ENCODE measurements around the gene MSI2.

The MSI2 gene

GRCh38 chr17:57270801-57271245, 14.5 kb downstream of the MSI2 start:
- DNase-seq (ENCODE audit: low spot score): no peak

- no peak for DNase-seq (ENCODE audit: low spot score)
These were observed 15.5 kb downstream of the MSI2 start for GRCh38 chr17:57271821-57272220.

GRCh38 chr17:57273490-57273889, 17.2 kb downstream of the MSI2 start:
- no peak for DNase-seq (ENCODE audit: low spot score)

GRCh38 chr17:57274162-57274561, 17.8 kb downstream of the MSI2 start:
- no peak for DNase-seq (ENCODE audit: low spot score)

- DNase-seq (ENCODE audit: low spot score): no peak
These were observed 18.9 kb downstream of the MSI2 start for GRCh38 chr17:57275071-57275764.

GRCh38 chr17:57276621-57277020, 20.3 kb downstream of the MSI2 start:
- DNase-seq (ENCODE audit: low spot score): no peak

GRCh38 chr17:57277923-57278604, 21.7 kb downstream of the MSI2 start:
- no peak for DNase-seq (ENCODE audit: low spot score)

- no peak for DNase-seq (ENCODE audit: low spot score)
These were observed 22.5 kb downstream of the MSI2 start for GRCh38 chr17:57278740-57279387.

- DNase-seq (ENCODE audit: low spot score): no peak
These were observed 23.1 kb downstream of the MSI2 start for GRCh38 chr17:57279432-57279831.

- DNase-seq (ENCODE audit: low spot score): no peak
These were observed 25.6 kb downstream of the MSI2 start for GRCh38 chr17:57281887-57282286.

GRCh38 chr17:57282296-57282695, 26.0 kb downstream of the MSI2 start:
- DNase-seq (ENCODE audit: low spot score): no peak

- DNase-seq (ENCODE audit: low spot score): no peak
These were observed 27.1 kb downstream of the MSI2 start for GRCh38 chr17:57283203-57283971.

- DNase-seq (ENCODE audit: low spot score): no peak
These were observed 28.3 kb downstream of the MSI2 start for GRCh38 chr17:57284583-57284982.

GRCh38 chr17:57284984-57285646, 28.8 kb downstream of the MSI2 start:
- DNase-seq (ENCODE audit: low spot score): no peak

GRCh38 chr17:57285701-57286100, 29.4 kb downstream of the MSI2 start:
- DNase-seq (ENCODE audit: low spot score): no peak

- no peak for DNase-seq (ENCODE audit: low spot score)
These were observed 30.2 kb downstream of the MSI2 start for GRCh38 chr17:57286399-57287105.

- no peak for DNase-seq (ENCODE audit: low spot score)
These were observed 31.9 kb downstream of the MSI2 start for GRCh38 chr17:57288040-57288772.

- DNase-seq (ENCODE audit: low spot score): no peak
These were observed 32.4 kb downstream of the MSI2 start for GRCh38 chr17:57288773-57289121.

GRCh38 chr17:57289130-57289529, 32.8 kb downstream of the MSI2 start:
- no peak for DNase-seq (ENCODE audit: low spot score)

GRCh38 chr17:57289613-57290012, 33.3 kb downstream of the MSI2 start:
- no peak for DNase-seq (ENCODE audit: low spot score)

- no peak for DNase-seq (ENCODE audit: low spot score)
These were observed 34.7 kb downstream of the MSI2 start for GRCh38 chr17:57290981-57291380.

Data from AG08396 (cell line).